H1 (cell line): ENCODE data around the gene MDC1. TPM values are rescaled to one million over a fixed set of nuclear protein-coding genes. Genes with fewer than 3 reads are reported as not detected.

Experiments used
- CTCF ChIA-PET: fragments of 300-600 bp; sonication (Branson Sonifier 250); formaldehyde crosslinking; loops from one replicate; lab custom pipeline; 2021; ENCODE audit not compliant: partially characterized antibody; lab: Charles Lee
- POLR2A ChIA-PET: fragments of 300-600 bp; sonication (Branson Sonifier 250); formaldehyde crosslinking; loops from one replicate; lab custom pipeline; 2021; ENCODE audit warnings: inconsistent platforms; ENCODE audit not compliant: partially characterized antibody; lab: Charles Lee
- DNase-seq, 2 experiments: peaks; one replicate each; pipeline versions ENCODE4 v3.0.0 to v3.0.0-alpha.2; 2010 to 2022; ENCODE audit warnings: low spot score in 2 of 2, low read depth in 1 of 2, mixed read lengths in 1 of 2
- FAIRE-seq: peaks from 2 replicates; lab custom pipeline; 2011; peaks lifted over from hg19 to GRCh38; lab: Jason Lieb, UNC
- H2AFZ ChIP-seq: 2 replicates; pipeline ENCODE4 v1.8.1; 2012; ENCODE audit warnings: low read length, inconsistent platforms
- H2AK5ac ChIP-seq: 2 replicates; pipeline ENCODE4 v1.6.1; 2013; ENCODE audit warnings: low read depth, low read length
- H2BK120ac ChIP-seq: replicated peaks from 2 replicates; pipeline ENCODE3; 2013; ENCODE audit warnings: low read depth, low read length, inconsistent platforms
- H2BK12ac ChIP-seq: 2 replicates; pipeline ENCODE4 v1.6.1; 2013; ENCODE audit warnings: low read depth, low read length
- H2BK15ac ChIP-seq: 2 replicates; pipeline ENCODE4 v1.6.1; 2013; ENCODE audit warnings: low read length
- H2BK20ac ChIP-seq: 2 replicates; pipeline ENCODE4 v1.6.1; 2013; ENCODE audit warnings: low read length
- H2BK5ac ChIP-seq: 2 replicates; pipeline ENCODE4 v1.6.1; 2013; ENCODE audit warnings: low read depth, low read length
- H3K14ac ChIP-seq: 2 replicates; pipeline ENCODE4 v1.6.1; 2013; ENCODE audit warnings: inconsistent platforms; ENCODE audit not compliant: insufficient read length
- H3K18ac ChIP-seq: 2 replicates; pipeline ENCODE4 v1.6.1; 2013; ENCODE audit warnings: low read length; ENCODE audit errors: extremely low read depth
- H3K23ac ChIP-seq: 2 replicates; pipeline ENCODE4 v1.6.1; 2013; ENCODE audit warnings: inconsistent platforms; ENCODE audit not compliant: insufficient read length
- H3K23me2 ChIP-seq: 2 replicates; pipeline ENCODE4 v1.6.1; 2013; ENCODE audit warnings: low read depth, low read length
- H3K27ac ChIP-seq: 2 replicates; pipeline ENCODE4 v1.6.1; 2011; ENCODE audit warnings: low read depth, low read length, inconsistent platforms
- H3K27me3 ChIP-seq, 4 experiments: replicated peaks in 1 of 4; 1 replicate in 1 of 4; 2 replicates in 3 of 4; pipeline versions ENCODE4 v1.6.1 to v1.8.1; 2011 to 2013; ENCODE audit warnings: low read length in 3 of 4, mild to moderate bottlenecking in 3 of 4, inconsistent platforms in 2 of 4, mixed read lengths in 2 of 4, moderate library complexity in 1 of 4; ENCODE audit not compliant: control insufficient read depth in 3 of 4, insufficient read depth in 3 of 4; ENCODE audit errors: extremely low read depth in 1 of 4
- H3K36me3 ChIP-seq, 4 experiments: 2 replicates each; pipeline versions ENCODE4 v1.6.1 to v1.8.1; 2011 to 2013; ENCODE audit warnings: mild to moderate bottlenecking in 4 of 4, low read length in 3 of 4, moderate library complexity in 2 of 4, control low read depth in 1 of 4, inconsistent platforms in 1 of 4; ENCODE audit not compliant: insufficient read depth in 4 of 4, control insufficient read depth in 2 of 4
- H3K4ac ChIP-seq: replicated peaks from 2 replicates; pipeline ENCODE3; 2013; ENCODE audit warnings: low read length, low read depth, mixed read lengths, inconsistent platforms; ENCODE audit not compliant: insufficient read length
- H3K4me1 ChIP-seq, 4 experiments: replicated peaks in 1 of 4; 1 replicate in 1 of 4; 2 replicates in 3 of 4; pipeline versions ENCODE4 v1.6.1 to v1.8.1; 2011 to 2013; ENCODE audit warnings: low read length in 3 of 4, inconsistent platforms in 2 of 4, mixed read lengths in 1 of 4; ENCODE audit not compliant: insufficient read depth in 4 of 4, control insufficient read depth in 3 of 4
- H3K4me2 ChIP-seq, 2 experiments: 2 replicates each; pipeline versions ENCODE4 v1.6.1 to v1.8.1; 2011 to 2013; ENCODE audit warnings: low read depth in 2 of 2, low read length in 2 of 2, control low read depth in 1 of 2, inconsistent platforms in 1 of 2, mild to moderate bottlenecking in 1 of 2; ENCODE audit not compliant: insufficient read depth in 1 of 2
- H3K4me3 ChIP-seq, 4 experiments: fragments of 200-600, 300-600 bp in 1 of 4; sonication (generic), shearing (Covaris generic), sonication (Bioruptor Twin) in 1 of 4; 2 replicates each; pipeline versions ENCODE4 v1.5.1 to v1.8.1; 2011 to 2016; ENCODE audit warnings: low read length in 4 of 4, low read depth in 3 of 4, control low read depth in 2 of 4, inconsistent platforms in 2 of 4, mild to moderate bottlenecking in 2 of 4, mixed read lengths in 1 of 4, moderate library complexity in 1 of 4; ENCODE audit not compliant: insufficient read depth in 2 of 4; ENCODE audit errors: extremely low read depth in 1 of 4
- H3K56ac ChIP-seq: replicated peaks from 2 replicates; pipeline ENCODE3; 2013; ENCODE audit warnings: low read depth, mild to moderate bottlenecking, mixed read lengths, low read length, inconsistent platforms; ENCODE audit not compliant: insufficient read length
- H3K79me1 ChIP-seq: 2 replicates; pipeline ENCODE4 v1.6.1; 2013; ENCODE audit warnings: low read depth, low read length, control low read depth
- H3K79me2 ChIP-seq, 2 experiments: 2 replicates each; pipeline versions ENCODE4 v1.6.1 to v1.8.1; 2012 to 2013; ENCODE audit warnings: low read length in 2 of 2, mild to moderate bottlenecking in 2 of 2, inconsistent platforms in 1 of 2; ENCODE audit not compliant: insufficient read depth in 2 of 2, control insufficient read depth in 1 of 2
- H3K9ac ChIP-seq, 4 experiments: replicated peaks in 1 of 4; 1 replicate in 1 of 4; 2 replicates in 3 of 4; pipeline versions ENCODE4 v1.6.1 to v1.8.1; 2011 to 2013; ENCODE audit warnings: low read depth in 3 of 4, low read length in 3 of 4, control low read depth in 2 of 4, mild to moderate bottlenecking in 2 of 4, moderate library complexity in 2 of 4, inconsistent platforms in 1 of 4; ENCODE audit errors: extremely low read depth in 1 of 4
- H3K9me3 ChIP-seq, 2 experiments: 2 replicates each; pipeline versions ENCODE4 v1.6.1 to v1.8.1; 2012 to 2013; ENCODE audit warnings: mild to moderate bottlenecking in 2 of 2, moderate library complexity in 2 of 2, control low read depth in 1 of 2, inconsistent platforms in 1 of 2, low read depth in 1 of 2, low read length in 1 of 2, mixed read lengths in 1 of 2; ENCODE audit not compliant: insufficient read depth in 2 of 2
- H4K20me1 ChIP-seq, 2 experiments: replicated peaks in 1 of 2; 2 replicates each; pipeline versions ENCODE3 to v1.8.1; 2011 to 2013; ENCODE audit warnings: inconsistent platforms in 2 of 2, low read length in 2 of 2, mild to moderate bottlenecking in 1 of 2; ENCODE audit not compliant: insufficient read depth in 2 of 2, control insufficient read depth in 1 of 2
- H4K5ac ChIP-seq: 2 replicates; pipeline ENCODE4 v1.6.1; 2013; ENCODE audit warnings: low read length, low read depth, mixed read lengths, inconsistent platforms; ENCODE audit not compliant: insufficient read length
- H4K8ac ChIP-seq: 2 replicates; pipeline ENCODE4 v1.8.0; 2013; ENCODE audit warnings: mild to moderate bottlenecking, moderate library complexity, low read length, inconsistent platforms; ENCODE audit not compliant: insufficient read depth; ENCODE audit errors: extremely low read depth
- H4K91ac ChIP-seq: replicated peaks from 2 replicates; pipeline ENCODE3; 2013; ENCODE audit warnings: low read length, mixed read lengths, inconsistent platforms; ENCODE audit not compliant: insufficient read length
- CHD1 ChIP-seq: IDR thresholded peaks from 2 replicates; pipeline ENCODE4 v1.6.1; 2012; ENCODE audit warnings: low read depth, low read length, improper control_type of control experiment
- WGBS, 2 experiments: shearing (Covaris generic) in 1 of 2; methylation state at CpG; one replicate each; pipeline versions ENCODE4 v1.1.6 to v1.1.7; 2013 to 2015; ENCODE audit warnings: low lambda C conversion rate in 2 of 2, mixed read lengths in 2 of 2, inconsistent platforms in 1 of 2, low coverage in 1 of 2, missing lambda C conversion rate in 1 of 2; ENCODE audit not compliant: insufficient replicate concordance in 2 of 2, insufficient coverage in 1 of 2, insufficient read length in 1 of 2; ENCODE audit errors: extremely low coverage in 1 of 2, missing lambda C conversion rate in 1 of 2; 5-methylcytosine and 5-hydroxymethylcytosine counted together
- polyA plus RNA-seq, 7 experiments: library from polyadenylated mRNA; depleted of rRNA in 3 of 7; stranded (reverse) in 5 of 7; unstranded in 2 of 7; fragments of >200 nt in 5 of 7; fragments of 200-250 nt in 2 of 7; gene quantifications; 1 replicate in 5 of 7; 2 replicates in 1 of 7; 4 replicates in 1 of 7; pipeline versions ENCODE4 v1.2.1 to v1.2.3, GENCODE V29; 2011 to 2013; ENCODE audit warnings: missing spikeins in 2 of 7, mixed read lengths in 2 of 7
- total RNA-seq: library from RNA; stranded (reverse); fragmentation: NEBNext Ultra II Directional; extraction: Animal tissue kit (Norgen Biotek cat#: 25700); gene quantifications from 2 replicates; pipeline ENCODE4 v1.2.1, GENCODE V29; 2021

The MDC1 gene
- total and polyA plus RNA-seq, 2 of the 8 experiments (the other 6 are each of a cell fraction or from before 2014, with no cell fraction given): 29.9 to 81.1 TPM

- Histone ChIP-seq H2BK20ac (no peak overlapping the region), H2BK12ac (no peak overlapping the region), H3K56ac (no peak overlapping the region), H3K4me2 (no peak overlapping the region), H4K8ac (no peak overlapping the region), H3K23me2 (no peaks in the 10 kb centered on the region), H3K79me1 (no peaks in the 10 kb centered on the region; the same call in 1 of the 2 replicates), H3K18ac (no peak overlapping the region), H4K20me1 (peaks cover 0 to 5% of the 10 kb centered on the region in 2 experiments), H3K9ac (no peak overlapping the region), H3K4me3 (no peak overlapping the region), H2AK5ac (no peak overlapping the region), H2BK5ac (no peak overlapping the region), H3K9me3 (no peaks in the 10 kb centered on the region), H4K91ac (no peak overlapping the region), H2BK120ac (no peak overlapping the region), H2AFZ (no peak overlapping the region), H3K36me3 (peaks cover 26 to 62% (median 46%) of the 10 kb centered on the region in 4 experiments)
- no peak for DNase-seq
- no peak for FAIRE-seq
- 94% methylated on average over 2 of the region's 2 CpGs; no CpG with 5 or more reads in 1 of the 2 experiments for WGBS, 2 experiments
- TF ChIP-seq CHD1: no peak
- TF ChIP-seq, all 59 proteins: peak for 0
- Histone ChIP-seq H4K5ac (no peak overlapping the region), H2BK15ac (no peak overlapping the region), H3K4ac (no peak overlapping the region), H3K27me3 (no peaks in the 10 kb centered on the region), H3K23ac (no peak overlapping the region), H3K27ac (no peak overlapping the region), H3K14ac (no peak overlapping the region), H3K4me1 (no peaks in the 10 kb centered on the region; a peak in 1 of 7 replicates), H3K79me2 (no peaks in the 10 kb centered on the region)
- ChIA-PET CTCF (interaction anchor here (0.7 to 1.9 kb wide), 7 partner anchors 9 to 37 kb away, joined by 3 to 8 read pairs (median 3); partner anchors contain the start of gene DHX16), POLR2A (interaction anchor here (0.7 to 35.9 kb wide), 5 partner anchors 9 to 240 kb away, joined by 3 to 732 read pairs (median 4); partner anchors contain the start of genes MDC1, MRPS18B, NRM and PPP1R10)
These were observed 7.8 kb downstream of the MDC1 start for GRCh38 chr6:30709101-30709868.
